ENCODE measurements around the gene CCL14. TPM values are rescaled to one million over a fixed set of nuclear protein-coding genes. Genes with fewer than 3 reads are reported as not detected.

The CCL14 gene
- total and polyA plus RNA-seq, 5 donors = 5.1 to 114 (median 27.2) TPM

GRCh38 chr17:35969558-35970380, 16.8 kb downstream of the CCL14 start:
- Histone ChIP-seq H3K4me1 (ENCODE audit: control insufficient read depth, insufficient read depth, low read length) (no peaks in the 10 kb centered on the region), H3K27me3 (ENCODE audit: control insufficient read depth, insufficient read depth) (no peaks in the 10 kb centered on the region), H3K9me3 (ENCODE audit: control insufficient read depth, low read length) (no peaks in the 10 kb centered on the region), H3K27ac (ENCODE audit: low read length) (no peak overlapping the region), H3K4me3 (ENCODE audit: low read length) (no peak overlapping the region)
- ATAC-seq (peak; percentile 60 to 70), DNase-seq (peak; percentile 61 to 85 (median 68))
- WGBS = 35% methylated on average over 8 of the region's 8 CpGs
- intact Hi-C loops (cut with DNase I) = loop anchor here (5.0 to 10.0 kb wide), 5 partner anchors 175 to 515 kb away; partner anchors contain the start of gene ZNHIT3 (in 1 of the 4)

GRCh38 chr17:35968520-35969054, 17.9 kb downstream of the CCL14 start:
- Histone ChIP-seq H3K27me3 (ENCODE audit: control insufficient read depth, insufficient read depth) (no peaks in the 10 kb centered on the region), H3K4me3 (ENCODE audit: low read length) (no peak overlapping the region), H3K27ac (ENCODE audit: low read length) (no peak overlapping the region), H3K4me1 (ENCODE audit: control insufficient read depth, insufficient read depth, low read length) (no peaks in the 10 kb centered on the region), H3K9me3 (ENCODE audit: control insufficient read depth, low read length) (no peaks in the 10 kb centered on the region)
- intact Hi-C loops (cut with DNase I) = loop anchor here in 3 of 4 donors (5.0 to 10.0 kb wide), 3 partner anchors 179 to 516 kb away; partner anchors contain the start of gene ZNHIT3 (in 1 of the 3)
- no peak for DNase-seq
- ATAC-seq = no peak
- WGBS = 82% methylated on average over 10 of the region's 10 CpGs

- no peak for ATAC-seq
- no peaks in the 10 kb centered on the region for H3K27me3 ChIP-seq (ENCODE audit: control insufficient read depth, insufficient read depth)
- no peak overlapping the region for H3K4me3 ChIP-seq (ENCODE audit: low read length)
- intact Hi-C loops (cut with DNase I) = loop anchor here in 3 of 4 donors (5.0 to 10.0 kb wide), 3 partner anchors 182 to 520 kb away; partner anchors contain the start of gene ZNHIT3 (in 1 of the 3)
- H3K4me1 ChIP-seq (ENCODE audit: control insufficient read depth, insufficient read depth, low read length) = no peaks in the 10 kb centered on the region
- DNase-seq = no peak
- WGBS = 91% methylated on average over 7 of the region's 7 CpGs
- no peak overlapping the region for H3K27ac ChIP-seq (ENCODE audit: low read length)
- H3K9me3 ChIP-seq (ENCODE audit: control insufficient read depth, low read length) = no peaks in the 10 kb centered on the region
Measured at GRCh38 chr17:35965272-35965671, 21.3 kb downstream of the CCL14 start.

- intact Hi-C loops (cut with DNase I) = loop anchor here in 1 of 4 donors (10.0 kb wide), 1 partner anchor 521 kb away; the partner anchor contains the start of gene ZNHIT3
- WGBS = 86% methylated on average over 6 of the region's 6 CpGs
- no peak for ATAC-seq
- H3K27ac ChIP-seq (ENCODE audit: low read length) = no peak overlapping the region
- no peaks in the 10 kb centered on the region for H3K27me3 ChIP-seq (ENCODE audit: control insufficient read depth, insufficient read depth)
- no peaks in the 10 kb centered on the region for H3K9me3 ChIP-seq (ENCODE audit: control insufficient read depth, low read length)
- H3K4me3 ChIP-seq (ENCODE audit: low read length) = no peak overlapping the region
- H3K4me1 ChIP-seq (ENCODE audit: control insufficient read depth, insufficient read depth, low read length) = no peaks in the 10 kb centered on the region
- DNase-seq = no peak
Measured at GRCh38 chr17:35963663-35964062, 22.9 kb downstream of the CCL14 start.

GRCh38 chr17:35953720-35954119, 32.8 kb downstream of the CCL14 start:
- no peaks in the 10 kb centered on the region for H3K27me3 ChIP-seq (ENCODE audit: control insufficient read depth, insufficient read depth)
- intact Hi-C loops (cut with DNase I) = no loop called here
- H3K4me3 ChIP-seq (ENCODE audit: low read length) = no peak overlapping the region
- no peak for DNase-seq
- no peak overlapping the region for H3K27ac ChIP-seq (ENCODE audit: low read length)
- no peaks in the 10 kb centered on the region for H3K4me1 ChIP-seq (ENCODE audit: control insufficient read depth, insufficient read depth, low read length)
- no peak for ATAC-seq
- no peaks in the 10 kb centered on the region for H3K9me3 ChIP-seq (ENCODE audit: control insufficient read depth, low read length)
- WGBS = 53% methylated on average over 7 of the region's 7 CpGs

- Histone ChIP-seq H3K4me3 (ENCODE audit: low read length) (no peak overlapping the region), H3K27me3 (ENCODE audit: control insufficient read depth, insufficient read depth) (no peaks in the 10 kb centered on the region), H3K9me3 (ENCODE audit: control insufficient read depth, low read length) (no peaks in the 10 kb centered on the region), H3K27ac (ENCODE audit: low read length) (no peak overlapping the region), H3K4me1 (ENCODE audit: control insufficient read depth, insufficient read depth, low read length) (no peaks in the 10 kb centered on the region)
- intact Hi-C loops (cut with DNase I) = no loop called here
- WGBS = 57% methylated on average over 3 of the region's 3 CpGs
- ATAC-seq (no peak), DNase-seq (no peak)
Measured at GRCh38 chr17:35949401-35949800, 37.1 kb downstream of the CCL14 start.

- ATAC-seq (no peak), DNase-seq (no peak)
- Histone ChIP-seq H3K27ac (ENCODE audit: low read length) (no peak overlapping the region), H3K27me3 (ENCODE audit: control insufficient read depth, insufficient read depth) (no peaks in the 10 kb centered on the region), H3K4me3 (ENCODE audit: low read length) (no peak overlapping the region), H3K4me1 (ENCODE audit: control insufficient read depth, insufficient read depth, low read length) (no peaks in the 10 kb centered on the region), H3K9me3 (ENCODE audit: control insufficient read depth, low read length) (no peaks in the 10 kb centered on the region)
- 92% methylated on average over 7 of the region's 7 CpGs for WGBS
- intact Hi-C loops (cut with DNase I) = no loop called here
Measured at GRCh38 chr17:35948092-35948491, 38.4 kb downstream of the CCL14 start.

GRCh38 chr17:35947156-35947585, 39.4 kb downstream of the CCL14 start:
- Histone ChIP-seq H3K4me1 (ENCODE audit: control insufficient read depth, insufficient read depth, low read length) (no peaks in the 10 kb centered on the region), H3K9me3 (ENCODE audit: control insufficient read depth, low read length) (no peaks in the 10 kb centered on the region), H3K27ac (ENCODE audit: low read length) (no peak overlapping the region), H3K4me3 (ENCODE audit: low read length) (no peak overlapping the region), H3K27me3 (ENCODE audit: control insufficient read depth, insufficient read depth) (no peaks in the 10 kb centered on the region)
- WGBS = 26% methylated on average over 12 of the region's 12 CpGs
- intact Hi-C loops (cut with DNase I) = no loop called here
- peak; percentile 17 to 64 (median 64) for DNase-seq
- peak; percentile 61 to 74 for ATAC-seq

GRCh38 chr17:35944151-35944550, 42.4 kb downstream of the CCL14 start:
- Histone ChIP-seq H3K4me3 (ENCODE audit: low read length) (no peak overlapping the region), H3K27me3 (ENCODE audit: control insufficient read depth, insufficient read depth) (no peaks in the 10 kb centered on the region), H3K27ac (ENCODE audit: low read length) (no peak overlapping the region), H3K4me1 (ENCODE audit: control insufficient read depth, insufficient read depth, low read length) (no peaks in the 10 kb centered on the region), H3K9me3 (ENCODE audit: control insufficient read depth, low read length) (no peaks in the 10 kb centered on the region)
- 77% methylated on average over 4 of the region's 4 CpGs for WGBS
- no peak for DNase-seq
- ATAC-seq = no peak
- intact Hi-C loops (cut with DNase I) = no loop called here

- WGBS = 79% methylated on average over 2 of the region's 2 CpGs
- Histone ChIP-seq H3K27ac (ENCODE audit: low read length) (no peak within 1 kb of the TSS), H3K9me3 (ENCODE audit: control insufficient read depth, low read length) (no peaks in the 10 kb centered on the region), H3K4me3 (ENCODE audit: low read length) (no peak within 1 kb of the TSS), H3K27me3 (ENCODE audit: control insufficient read depth, insufficient read depth) (no peaks in the 10 kb centered on the region), H3K4me1 (ENCODE audit: control insufficient read depth, insufficient read depth, low read length) (no peaks in the 10 kb centered on the region)
- intact Hi-C loops (cut with DNase I) = no loop called here
- ATAC-seq (no peak), DNase-seq (no peak)
Measured at GRCh38 chr17:35943537-35943936, 43.0 kb downstream of the CCL14 start, which contains the start of gene LYZL6. TSS of gene LYZL6 (minus strand) at chr17:35943713. CDS start at chr17:35939356, 4,357 bp downstream.

GRCh38 chr17:35942588-35943186, 43.8 kb downstream of the CCL14 start:
- ATAC-seq = no peak

More at GRCh38 chr17:35942588-35943186, 43.8 kb downstream of the CCL14 start:
- H3K27me3 ChIP-seq (ENCODE audit: control insufficient read depth, insufficient read depth) = no peaks in the 10 kb centered on the region
- 40% methylated on average over 9 of the region's 9 CpGs for WGBS
- H3K4me1 ChIP-seq (ENCODE audit: control insufficient read depth, insufficient read depth, low read length) = no peaks in the 10 kb centered on the region
- no peak for DNase-seq
- H3K27ac ChIP-seq (ENCODE audit: low read length) = no peak overlapping the region
- intact Hi-C loops (cut with DNase I) = no loop called here
- no peak overlapping the region for H3K4me3 ChIP-seq (ENCODE audit: low read length)
- no peaks in the 10 kb centered on the region for H3K9me3 ChIP-seq (ENCODE audit: control insufficient read depth, low read length)
